Measurements from ENCODE around the gene ZFP3. TPM values are rescaled to one million over a fixed set of nuclear protein-coding genes. Genes with fewer than 3 reads are reported as not detected.
"Not testable (repeated sequence)": the region's sequence is repeated elsewhere in the genome, so short reads cannot be mapped to it uniquely, and the experiment has no call there.

The ZFP3 gene
- total RNA-seq, 3 donors from 2014 or later: 8.0 to 11.2 (median 10.8) TPM

GRCh38 chr17:5131146-5131715 is 53.0 kb downstream of the ZFP3 start:
- no peak for DNase-seq
- intact Hi-C loops (cut with DNase I, micrococcal nuclease): no loop called here
- ATAC-seq: no peak
- Histone ChIP-seq H3K36me3 (ENCODE audit: low read depth) (no peaks in the 10 kb centered on the region), H3K9me3 (no peaks in the 10 kb centered on the region), H3K4me3 (no peak overlapping the region), H3K4me1 (ENCODE audit: low read depth) (no peaks in the 10 kb centered on the region)
- no peak for TF ChIP-seq CTCF (IDR thresholded peaks at IDR 0.05)

- H3K4me1 ChIP-seq (ENCODE audit: low read depth); ATAC-seq; H3K4me3 ChIP-seq; DNase-seq; intact Hi-C loops (cut with DNase I, micrococcal nuclease); H3K36me3 ChIP-seq (ENCODE audit: low read depth); H3K9me3 ChIP-seq: not testable (repeated sequence)
Observed at GRCh38 chr17:5131799-5132502, 53.7 kb downstream of the ZFP3 start.

GRCh38 chr17:5132503-5133225 is 54.4 kb downstream of the ZFP3 start:
- ATAC-seq; DNase-seq; intact Hi-C loops (cut with DNase I, micrococcal nuclease); H3K4me1 ChIP-seq (ENCODE audit: low read depth); H3K9me3 ChIP-seq; H3K4me3 ChIP-seq; H3K36me3 ChIP-seq (ENCODE audit: low read depth): not testable (repeated sequence)

GRCh38 chr17:5133311-5133710 is 55.0 kb downstream of the ZFP3 start:
- DNase-seq (no peak), ATAC-seq (no peak)
- no peak overlapping the region for H3K4me3 ChIP-seq
- H3K36me3 ChIP-seq (ENCODE audit: low read depth): no peaks in the 10 kb centered on the region
- H3K4me1 ChIP-seq (ENCODE audit: low read depth): no peaks in the 10 kb centered on the region
- no peak for TF ChIP-seq CTCF (IDR thresholded peaks at IDR 0.05)
- intact Hi-C loops (cut with DNase I, micrococcal nuclease): no loop called here
- H3K9me3 ChIP-seq: no peaks in the 10 kb centered on the region

GRCh38 chr17:5133961-5134360 is 55.7 kb downstream of the ZFP3 start:
- H3K4me3 ChIP-seq; intact Hi-C loops (cut with DNase I, micrococcal nuclease); H3K36me3 ChIP-seq (ENCODE audit: low read depth); ATAC-seq; H3K4me1 ChIP-seq (ENCODE audit: low read depth); DNase-seq; H3K9me3 ChIP-seq: not testable (repeated sequence)

GRCh38 chr17:5134571-5134970 is 56.3 kb downstream of the ZFP3 start:
- intact Hi-C loops (cut with DNase I, micrococcal nuclease); H3K4me1 ChIP-seq (ENCODE audit: low read depth); H3K4me3 ChIP-seq; H3K9me3 ChIP-seq; H3K36me3 ChIP-seq (ENCODE audit: low read depth); DNase-seq; ATAC-seq: not testable (repeated sequence)

- ATAC-seq; H3K4me1 ChIP-seq (ENCODE audit: low read depth); H3K9me3 ChIP-seq; H3K36me3 ChIP-seq (ENCODE audit: low read depth); H3K4me3 ChIP-seq; intact Hi-C loops (cut with DNase I, micrococcal nuclease); DNase-seq: not testable (repeated sequence)
Observed at GRCh38 chr17:5135131-5135712, 57.0 kb downstream of the ZFP3 start.
